Dendritic cell treated with granulocyte-macrophage colony-stimulating factor and Interleukin-4, amounts not matched to agents 40 ng/mL and 50 ng/mL, for 4 days (primary cell): Measurements from ENCODE around the gene TSPAN9.

Experiments used
- H3K27ac Mint-ChIP-seq: one replicate; pipeline ENCODE4 v1.8.0; 2022; ENCODE audit warnings: mild to moderate bottlenecking, mixed read lengths
- H3K27me3 Mint-ChIP-seq: one replicate; pipeline ENCODE4 v1.8.0; 2022; ENCODE audit warnings: mild to moderate bottlenecking, mixed read lengths
- H3K36me3 Mint-ChIP-seq: one replicate; pipeline ENCODE4 v1.8.0; 2022; ENCODE audit warnings: low read depth, mixed read lengths
- H3K4me1 Mint-ChIP-seq: one replicate; pipeline ENCODE4 v1.8.0; 2022; ENCODE audit warnings: low read depth, mixed read lengths
- H3K4me3 Mint-ChIP-seq: one replicate; pipeline ENCODE4 v1.8.0; 2022; ENCODE audit warnings: mild to moderate bottlenecking, moderate library complexity, mixed read lengths
- H3K9me3 Mint-ChIP-seq: one replicate; pipeline ENCODE4 v1.8.0; 2022; ENCODE audit warnings: mixed read lengths
- intact Hi-C: fragments of 100-400 bp; cut with micrococcal nuclease; formaldehyde crosslinking; loops from one replicate; pipeline ENCODE4 v1.15.0; 2022

TSPAN9 gene

GRCh38 chr12:3195859-3196483 is 118.8 kb downstream of the TSPAN9 start:
- Mint-ChIP-seq H3K4me3 (no peak overlapping the region), H3K4me1 (peaks cover 7% of the 10 kb centered on the region), H3K9me3 (no peaks in the 10 kb centered on the region), H3K27me3 (peaks cover 49% of the 10 kb centered on the region), H3K27ac (no peak overlapping the region), H3K36me3 (no peaks in the 10 kb centered on the region)
- intact Hi-C loops, result no loop called here

- Mint-ChIP-seq H3K4me1 (peaks cover 11% of the 10 kb centered on the region), H3K27me3 (peaks cover 50% of the 10 kb centered on the region), H3K4me3 (no peak overlapping the region), H3K27ac (no peak overlapping the region), H3K9me3 (no peaks in the 10 kb centered on the region), H3K36me3 (no peaks in the 10 kb centered on the region)
- intact Hi-C loops, result no loop called here
Measured at GRCh38 chr12:3196488-3196887, 119.3 kb downstream of the TSPAN9 start.

- no peaks in the 10 kb centered on the region for H3K36me3 Mint-ChIP-seq
- H3K9me3 Mint-ChIP-seq, result no peaks in the 10 kb centered on the region
- intact Hi-C loops, result no loop called here
- no peak overlapping the region for H3K4me3 Mint-ChIP-seq
- no peak overlapping the region for H3K27ac Mint-ChIP-seq
- peaks cover 52% of the 10 kb centered on the region for H3K27me3 Mint-ChIP-seq
- H3K4me1 Mint-ChIP-seq, result peaks cover 11% of the 10 kb centered on the region
Measured at GRCh38 chr12:3197131-3197818, 120.1 kb downstream of the TSPAN9 start.

GRCh38 chr12:3199551-3200031 is 122.4 kb downstream of the TSPAN9 start:
- intact Hi-C loops, result loop anchor here (10.0 kb wide), 1 partner anchor 125 kb away; the partner anchor contains the start of gene TSPAN9
- Mint-ChIP-seq H3K27me3 (peaks cover 65% of the 10 kb centered on the region), H3K27ac (no peak overlapping the region), H3K9me3 (no peaks in the 10 kb centered on the region), H3K4me3 (no peak overlapping the region), H3K36me3 (no peaks in the 10 kb centered on the region), H3K4me1 (peaks cover 11% of the 10 kb centered on the region)

GRCh38 chr12:3200032-3200617 is 122.9 kb downstream of the TSPAN9 start:
- Mint-ChIP-seq H3K9me3 (no peaks in the 10 kb centered on the region), H3K27ac (no peak overlapping the region), H3K27me3 (peaks cover 64% of the 10 kb centered on the region), H3K4me1 (peaks cover 11% of the 10 kb centered on the region), H3K4me3 (no peak overlapping the region), H3K36me3 (no peaks in the 10 kb centered on the region)
- intact Hi-C loops, result loop anchor here (10.0 kb wide), 1 partner anchor 125 kb away; the partner anchor contains the start of gene TSPAN9

- no peak overlapping the region for H3K27ac Mint-ChIP-seq
- H3K4me3 Mint-ChIP-seq, result no peak overlapping the region
- intact Hi-C loops, result loop anchor here (10.0 kb wide), 1 partner anchor 126 kb away; the partner anchor contains the start of gene TSPAN9
- no peaks in the 10 kb centered on the region for H3K9me3 Mint-ChIP-seq
- peaks cover 18% of the 10 kb centered on the region for H3K4me1 Mint-ChIP-seq
- no peaks in the 10 kb centered on the region for H3K36me3 Mint-ChIP-seq
- H3K27me3 Mint-ChIP-seq, result peaks cover 60% of the 10 kb centered on the region
Measured at GRCh38 chr12:3200814-3201233, 123.6 kb downstream of the TSPAN9 start.

GRCh38 chr12:3201339-3202051 is 124.3 kb downstream of the TSPAN9 start:
- Mint-ChIP-seq H3K9me3 (no peaks in the 10 kb centered on the region), H3K36me3 (no peaks in the 10 kb centered on the region), H3K4me3 (no peak overlapping the region), H3K27ac (no peak overlapping the region), H3K4me1 (peaks cover 21% of the 10 kb centered on the region), H3K27me3 (peaks cover 56% of the 10 kb centered on the region)
- intact Hi-C loops, result loop anchor here (10.0 kb wide), 1 partner anchor 127 kb away; the partner anchor contains the start of gene TSPAN9

- H3K4me3 Mint-ChIP-seq, result no peak overlapping the region
- peaks cover 21% of the 10 kb centered on the region for H3K4me1 Mint-ChIP-seq
- intact Hi-C loops, result loop anchor here (10.0 kb wide), 1 partner anchor 127 kb away; the partner anchor contains the start of gene TSPAN9
- no peaks in the 10 kb centered on the region for H3K36me3 Mint-ChIP-seq
- H3K9me3 Mint-ChIP-seq, result no peaks in the 10 kb centered on the region
- peaks cover 56% of the 10 kb centered on the region for H3K27me3 Mint-ChIP-seq
- no peak overlapping the region for H3K27ac Mint-ChIP-seq
Measured at GRCh38 chr12:3202096-3202495, 124.9 kb downstream of the TSPAN9 start.

GRCh38 chr12:3202734-3203446 is 125.7 kb downstream of the TSPAN9 start:
- no peak overlapping the region for H3K27ac Mint-ChIP-seq
- H3K27me3 Mint-ChIP-seq, result peaks cover 55% of the 10 kb centered on the region
- no peak overlapping the region for H3K4me3 Mint-ChIP-seq

GRCh38 chr12:3203713-3204112 is 126.5 kb downstream of the TSPAN9 start:
- Mint-ChIP-seq H3K9me3 (no peaks in the 10 kb centered on the region), H3K36me3 (no peaks in the 10 kb centered on the region), H3K4me1 (peaks cover 21% of the 10 kb centered on the region), H3K27ac (no peak overlapping the region), H3K4me3 (no peak overlapping the region), H3K27me3 (peaks cover 54% of the 10 kb centered on the region)
- intact Hi-C loops, result loop anchor here (10.0 kb wide), 1 partner anchor 129 kb away; the partner anchor contains the start of gene TSPAN9

More at GRCh38 chr12:3202734-3203446, 125.7 kb downstream of the TSPAN9 start:
- Mint-ChIP-seq H3K4me1 (peaks cover 21% of the 10 kb centered on the region), H3K36me3 (no peaks in the 10 kb centered on the region), H3K9me3 (no peaks in the 10 kb centered on the region)
- intact Hi-C loops, result loop anchor here (10.0 kb wide), 1 partner anchor 128 kb away; the partner anchor contains the start of gene TSPAN9

- Mint-ChIP-seq H3K9me3 (no peaks in the 10 kb centered on the region), H3K27me3 (peaks cover 50% of the 10 kb centered on the region), H3K36me3 (no peaks in the 10 kb centered on the region), H3K27ac (no peak overlapping the region), H3K4me1 (peaks cover 21% of the 10 kb centered on the region), H3K4me3 (no peak overlapping the region)
- intact Hi-C loops, result loop anchor here (10.0 kb wide), 1 partner anchor 129 kb away; the partner anchor contains the start of gene TSPAN9
Measured at GRCh38 chr12:3204143-3204542, 127.0 kb downstream of the TSPAN9 start.

GRCh38 chr12:3204730-3205531 is 127.8 kb downstream of the TSPAN9 start:
- no peaks in the 10 kb centered on the region for H3K9me3 Mint-ChIP-seq
- H3K36me3 Mint-ChIP-seq, result no peaks in the 10 kb centered on the region
- H3K4me3 Mint-ChIP-seq, result no peak overlapping the region
- intact Hi-C loops, result loop anchor here (10.0 kb wide), 1 partner anchor 130 kb away; the partner anchor contains the start of gene TSPAN9
- H3K4me1 Mint-ChIP-seq, result peaks cover 16% of the 10 kb centered on the region
- H3K27ac Mint-ChIP-seq, result no peak overlapping the region
- peaks cover 42% of the 10 kb centered on the region for H3K27me3 Mint-ChIP-seq
